Activated CD4-positive, CD25-positive, alpha-beta regulatory T cell treated with anti-CD3 and anti-CD28 coated beads, Interleukin-2, amount 50 U/mL, for 72 hours (primary cell): ENCODE results near the gene POLR2E.
"Not testable (repeated sequence)": the region's sequence is repeated elsewhere in the genome, so short reads cannot be mapped to it uniquely, and the experiment has no call there.

ENCODE experiments used
- DNase-seq: peaks from one replicate; pipeline ENCODE4 v3.0.0; 2021

POLR2E gene

GRCh38 chr19:1125601-1126467 is 30.7 kb upstream of the POLR2E start:
- no peak for DNase-seq

- DNase-seq, result no peak
Measured at GRCh38 chr19:1123885-1124677, 28.9 kb upstream of the POLR2E start.

- no peak for DNase-seq
Measured at GRCh38 chr19:1123381-1123780, 28.2 kb upstream of the POLR2E start.

- DNase-seq, result peak; percentile 77
Measured at GRCh38 chr19:1122972-1123363, 27.8 kb upstream of the POLR2E start.

- DNase-seq, result no peak
Measured at GRCh38 chr19:1122021-1122971, 27.1 kb upstream of the POLR2E start.

- DNase-seq, result no peak
Measured at GRCh38 chr19:1121395-1121794, 26.2 kb upstream of the POLR2E start.

GRCh38 chr19:1119475-1120217 is 24.5 kb upstream of the POLR2E start:
- DNase-seq, result peak; percentile 30

GRCh38 chr19:1118999-1119398 is 23.8 kb upstream of the POLR2E start:
- no peak for DNase-seq

- no peak for DNase-seq
Measured at GRCh38 chr19:1117654-1118053, 22.5 kb upstream of the POLR2E start.

- no peak for DNase-seq
Measured at GRCh38 chr19:1116726-1117581, 21.8 kb upstream of the POLR2E start.

GRCh38 chr19:1115646-1116420 is 20.7 kb upstream of the POLR2E start:
- no peak for DNase-seq

GRCh38 chr19:1114728-1115127 is 19.6 kb upstream of the POLR2E start:
- DNase-seq, result not testable (repeated sequence)

- no peak for DNase-seq
Measured at GRCh38 chr19:1113986-1114483, 18.9 kb upstream of the POLR2E start.

- DNase-seq, result peak; percentile 78
Measured at GRCh38 chr19:1113030-1113985, 18.1 kb upstream of the POLR2E start.

- DNase-seq, result no peak
Measured at GRCh38 chr19:1112268-1113029, 17.3 kb upstream of the POLR2E start.

GRCh38 chr19:1111641-1112267 is 16.6 kb upstream of the POLR2E start:
- no peak for DNase-seq

GRCh38 chr19:1110809-1111640 is 15.8 kb upstream of the POLR2E start:
- DNase-seq, result no peak
